T-helper 9 cell (primary cell): ENCODE data around the gene KLHDC7B.
"Not testable (repeated sequence)": the region's sequence is repeated elsewhere in the genome, so short reads cannot be mapped to it uniquely, and the experiment has no call there.

Source experiments
- DNase-seq: peaks from one replicate; pipeline ENCODE4 v3.0.0-alpha.2; 2020

Gene KLHDC7B

DNA sequence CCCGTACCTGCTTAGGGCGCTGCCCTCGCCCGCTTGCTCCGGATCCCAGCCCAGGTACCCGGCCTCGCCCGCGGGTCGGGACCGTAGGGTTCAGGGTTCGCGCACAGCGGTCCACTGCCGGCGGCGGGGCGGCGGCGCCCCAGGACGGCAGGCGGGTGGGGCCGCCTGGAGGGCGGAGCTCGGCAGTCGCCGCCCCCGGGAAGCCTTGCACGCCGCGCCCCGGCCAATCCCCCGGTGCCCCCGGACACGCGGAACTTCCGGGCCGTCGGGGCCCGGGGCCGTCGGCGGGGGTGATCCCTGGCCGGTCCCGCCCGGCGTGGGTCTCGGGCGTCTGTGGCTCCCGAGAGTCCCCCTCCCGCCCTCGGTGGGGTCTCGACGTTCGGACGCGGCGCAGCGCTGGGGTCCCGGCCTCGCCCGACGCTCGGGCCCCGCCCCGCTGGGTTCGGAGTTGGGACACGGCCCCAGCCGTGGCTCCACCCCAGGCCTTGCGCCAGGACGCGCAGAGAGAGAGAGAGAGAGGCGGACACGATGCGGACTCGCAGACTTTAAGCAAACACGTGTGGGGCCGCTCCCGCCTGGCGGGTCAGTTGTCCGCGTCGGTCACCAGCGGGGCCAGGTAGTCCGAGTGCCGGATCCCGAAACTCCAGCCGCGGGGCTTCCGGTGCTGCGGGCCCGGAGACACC, 15.7 kb upstream of the KLHDC7B start, which contains the start of gene TYMP:
TSS of gene TYMP (minus strand) at position 116 of the 683 bp plus-strand sequence. CDS start 303 bp downstream, outside the sequence.
- peak; percentile 53 for DNase-seq

DNA sequence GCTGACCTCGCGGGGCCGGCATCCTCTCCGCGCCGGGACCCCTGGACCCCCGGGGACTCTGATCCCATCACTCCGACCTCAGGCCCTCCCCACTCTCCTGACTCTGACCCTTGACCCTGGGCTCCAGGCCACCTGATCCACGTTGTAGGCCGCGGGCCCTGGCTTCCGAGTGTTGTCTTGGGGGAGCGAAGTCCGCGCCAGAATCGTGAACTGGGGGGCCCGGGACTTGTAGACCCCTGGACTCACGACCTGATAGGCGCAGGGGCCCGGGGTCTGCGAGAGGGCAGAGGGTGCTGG, 15.2 kb upstream of the KLHDC7B start:
- DNase-seq: no peak

GRCh38 chr22:50530877-50531545, 14.7 kb upstream of the KLHDC7B start:
- peak; percentile 65 for DNase-seq

DNA sequence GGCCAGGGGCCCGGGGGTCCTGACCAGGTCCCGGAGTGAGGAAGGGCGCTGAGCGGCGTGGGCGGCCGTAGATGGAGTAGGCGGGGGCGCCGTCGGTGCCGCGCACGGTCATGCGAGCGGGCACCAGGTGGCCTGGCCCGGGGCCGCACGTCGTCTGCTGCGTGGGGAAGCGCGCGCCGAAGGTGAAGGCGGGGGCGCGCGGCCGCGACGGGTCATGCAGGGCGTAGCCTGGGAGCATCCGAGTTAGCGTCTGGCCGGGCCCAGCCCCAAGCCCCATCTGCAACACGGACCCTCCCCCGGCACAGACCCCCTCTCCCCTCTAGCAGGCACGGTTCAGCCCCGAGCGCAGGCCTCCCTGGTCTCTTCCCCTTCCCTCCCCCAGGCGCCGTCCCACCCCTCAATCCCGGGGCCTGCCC, 14.1 kb upstream of the KLHDC7B start:
- DNase-seq: peak; percentile 51

DNA sequence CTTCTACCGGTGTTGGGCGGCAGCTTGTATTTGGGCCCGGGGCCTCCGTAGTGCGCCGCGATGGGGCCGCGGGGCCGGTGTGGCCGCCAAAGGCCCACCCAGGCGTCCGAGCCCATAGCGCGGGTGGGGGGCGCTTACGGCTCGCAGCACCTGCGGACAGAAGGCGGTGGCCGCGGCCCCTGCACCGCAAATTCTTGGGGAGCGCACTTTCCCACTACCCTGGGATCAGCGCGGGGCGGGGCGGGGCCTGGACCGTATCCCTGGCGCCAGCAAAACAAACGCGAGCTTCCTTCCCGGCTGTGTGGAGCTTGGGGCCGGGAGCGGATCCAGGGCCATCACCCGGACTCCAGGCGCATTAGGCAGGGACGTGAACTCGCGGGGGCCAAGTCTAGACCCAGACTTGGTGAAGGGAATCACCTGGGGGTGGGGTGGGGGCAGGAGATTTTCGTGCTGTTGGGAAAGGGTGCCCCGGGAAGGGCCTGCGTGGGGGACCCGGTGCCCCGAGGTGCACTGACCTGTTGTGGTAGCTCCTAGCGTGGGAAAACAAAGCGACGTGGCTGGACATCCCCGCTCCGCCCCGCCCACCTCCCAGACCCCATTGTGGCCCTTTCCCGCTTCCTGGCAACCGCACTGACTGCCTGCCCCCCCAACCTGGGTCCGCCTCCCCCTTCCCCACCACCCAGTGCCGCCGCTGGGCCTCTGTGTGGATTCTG, 13.6 kb upstream of the KLHDC7B start:
- no peak for DNase-seq

DNA sequence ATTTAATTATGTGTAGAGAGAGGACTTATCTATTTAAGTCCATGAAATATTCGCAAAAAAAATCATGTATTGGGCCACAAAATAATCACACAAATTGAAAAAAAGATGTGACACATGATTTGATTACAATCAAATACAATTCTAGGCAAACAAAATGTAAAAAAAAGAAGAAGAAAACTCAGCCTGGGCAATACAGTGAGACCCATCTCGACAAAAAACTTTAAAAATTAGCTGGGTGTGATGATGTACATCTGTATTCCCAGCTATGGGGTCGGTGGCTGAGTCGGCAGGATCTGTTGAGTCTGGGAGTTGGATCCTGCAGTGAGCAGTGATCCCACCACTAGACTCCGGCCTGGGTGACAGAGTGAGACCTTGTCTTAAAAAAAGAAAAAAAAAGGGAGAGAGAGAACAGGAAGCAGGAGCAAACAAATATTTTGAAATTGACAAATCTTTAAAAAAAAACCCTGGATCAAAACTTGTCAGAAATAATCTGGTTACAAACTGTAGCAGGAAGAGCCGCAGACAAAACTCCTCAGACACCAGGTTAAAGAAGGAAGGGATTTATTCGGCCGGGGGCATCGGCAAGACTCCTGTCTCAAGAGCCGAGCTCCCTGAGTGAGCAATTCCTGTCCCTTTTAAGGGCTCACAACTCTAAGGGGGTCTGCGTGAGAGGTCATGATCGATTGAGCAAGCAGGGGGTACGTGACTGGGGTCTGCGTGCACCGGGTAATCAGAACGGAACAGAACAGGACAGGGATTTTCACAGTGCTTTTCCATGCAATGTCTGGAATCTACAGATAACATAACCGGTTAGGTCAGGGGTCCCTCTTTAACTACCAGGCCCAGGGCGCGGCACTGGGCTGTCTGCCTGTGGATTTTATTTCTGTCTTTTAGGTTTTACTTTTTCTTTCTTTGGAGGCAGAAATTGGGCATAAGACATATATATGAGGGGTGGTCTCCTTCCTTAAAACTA, 12.6 kb upstream of the KLHDC7B start:
- DNase-seq: no peak

- not testable (repeated sequence) for DNase-seq
Observed at GRCh38 chr22:50533856-50534711, 11.6 kb upstream of the KLHDC7B start.

GRCh38 chr22:50535113-50535512, 10.6 kb upstream of the KLHDC7B start:
- no peak for DNase-seq

GRCh38 chr22:50536226-50536625, 9.5 kb upstream of the KLHDC7B start:
- no peak for DNase-seq

- no peak for DNase-seq
Observed at GRCh38 chr22:50537765-50538164, 7.9 kb upstream of the KLHDC7B start.

DNA sequence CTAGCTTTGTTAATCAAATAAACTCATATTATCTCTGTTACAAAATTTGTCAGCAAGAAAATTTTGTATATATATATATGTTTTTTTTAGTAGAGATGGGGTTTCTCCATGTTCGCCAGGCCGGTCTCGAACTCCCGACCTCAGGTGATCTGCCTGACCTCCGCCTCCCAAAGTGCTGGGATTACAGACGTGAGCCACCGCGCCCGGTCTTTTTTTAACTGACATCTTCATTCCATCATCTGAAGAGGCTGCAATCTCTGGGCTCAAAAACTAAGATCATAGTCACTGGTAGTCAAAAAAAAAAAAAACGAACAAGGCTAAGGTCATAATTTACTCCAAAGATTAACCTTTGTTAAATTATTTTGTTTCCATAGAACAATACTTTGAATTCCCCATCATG, 5.3 kb upstream of the KLHDC7B start:
- no peak for DNase-seq

DNA sequence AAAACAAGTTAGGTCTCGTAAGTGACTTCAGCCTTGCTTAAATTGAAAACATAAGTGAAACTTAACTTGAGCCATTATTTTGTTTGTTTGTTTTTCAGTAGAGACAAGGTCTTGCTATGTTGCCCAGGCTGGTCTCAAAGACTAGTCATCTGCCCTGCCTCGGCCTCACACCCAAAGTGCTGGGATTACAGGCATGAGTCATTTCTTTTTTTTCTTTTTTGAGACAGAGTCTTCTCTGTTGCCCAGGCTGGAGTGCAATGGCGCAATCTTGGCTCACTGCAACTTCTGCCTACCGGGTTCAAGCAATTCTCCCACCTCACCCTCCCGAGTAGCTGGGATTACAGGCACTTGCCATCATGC, 4.1 kb upstream of the KLHDC7B start:
- DNase-seq: not testable (repeated sequence)

GRCh38 chr22:50542416-50542927, 3.2 kb upstream of the KLHDC7B start:
- no peak for DNase-seq

- DNase-seq: peak; percentile 75
Observed at GRCh38 chr22:50544078-50544745, 1.5 kb upstream of the KLHDC7B start.

DNA sequence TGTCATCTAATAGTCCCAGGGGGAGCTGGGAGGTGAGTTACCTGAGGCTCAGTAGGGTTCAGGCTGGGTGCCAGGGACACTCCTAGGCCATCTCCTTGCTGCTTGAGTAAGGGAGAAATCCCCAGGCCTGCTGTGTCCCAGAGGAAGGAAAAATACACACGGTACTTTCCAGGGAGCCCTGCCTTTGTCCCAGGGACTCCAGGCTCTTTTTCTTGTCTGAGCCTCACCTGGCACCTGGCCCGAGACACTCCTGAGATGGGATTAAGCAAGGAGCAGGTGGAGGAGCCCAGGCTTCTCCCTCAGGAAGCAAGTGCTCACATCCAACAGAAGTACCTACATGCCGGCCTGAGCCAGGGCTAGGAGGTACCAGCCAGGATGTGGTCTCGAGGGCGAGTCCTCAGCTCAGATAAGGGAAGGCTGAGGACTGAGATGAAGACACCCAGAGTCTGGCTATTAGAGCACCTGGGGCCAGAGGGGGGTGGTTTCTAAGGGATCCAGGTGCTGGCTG, 899 bp upstream of the KLHDC7B start:
- no peak for DNase-seq

DNA sequence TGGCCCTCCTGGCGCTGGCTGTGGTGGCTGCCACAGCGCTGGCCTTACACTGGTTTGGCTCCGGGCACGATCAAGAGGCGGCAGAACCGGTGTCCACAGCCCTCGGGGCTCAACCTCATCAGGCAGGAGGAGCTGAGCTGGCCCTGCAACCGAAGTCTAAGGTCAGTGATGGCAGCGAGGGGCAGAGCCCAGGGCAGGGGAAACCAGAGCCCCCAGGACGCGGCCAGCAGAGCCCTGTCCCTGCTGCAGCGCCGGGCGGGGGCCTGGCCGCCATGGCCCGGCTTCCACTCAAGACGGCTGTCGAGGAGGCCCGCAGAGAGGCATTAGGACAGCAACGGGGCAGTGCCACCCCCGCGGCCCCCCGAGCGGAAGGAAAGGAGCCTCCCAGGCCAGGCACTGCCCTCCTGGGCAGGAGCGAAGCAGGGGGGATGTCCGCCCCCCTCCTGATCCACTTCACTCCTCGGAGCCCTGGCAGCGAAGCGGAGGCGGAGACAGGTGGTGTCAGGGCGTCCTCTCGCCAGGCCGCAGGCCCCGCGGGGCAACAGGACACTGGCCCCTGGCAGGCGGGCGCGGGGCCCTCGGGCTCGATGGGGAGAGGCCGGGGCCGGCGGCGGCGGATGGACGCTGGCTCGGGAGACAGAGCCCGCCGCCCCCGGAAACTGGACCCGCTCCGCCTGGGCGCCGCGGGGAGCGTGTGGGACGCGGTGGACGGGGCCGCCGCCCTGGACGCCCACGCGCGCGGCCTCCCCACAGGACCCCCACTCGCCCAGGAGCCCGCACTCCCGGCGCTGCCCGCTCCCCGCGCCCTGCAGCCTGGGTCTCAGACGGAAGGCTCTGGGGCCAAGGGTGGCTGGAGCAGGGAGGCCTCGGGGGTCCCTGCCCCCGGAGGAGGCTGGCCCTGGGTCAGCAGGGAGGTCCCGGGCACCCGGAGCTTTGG, 895 bp downstream of the KLHDC7B start:
- no peak for DNase-seq

GRCh38 chr22:50547263-50547985, 1.7 kb downstream of the KLHDC7B start:
- no peak for DNase-seq

DNA sequence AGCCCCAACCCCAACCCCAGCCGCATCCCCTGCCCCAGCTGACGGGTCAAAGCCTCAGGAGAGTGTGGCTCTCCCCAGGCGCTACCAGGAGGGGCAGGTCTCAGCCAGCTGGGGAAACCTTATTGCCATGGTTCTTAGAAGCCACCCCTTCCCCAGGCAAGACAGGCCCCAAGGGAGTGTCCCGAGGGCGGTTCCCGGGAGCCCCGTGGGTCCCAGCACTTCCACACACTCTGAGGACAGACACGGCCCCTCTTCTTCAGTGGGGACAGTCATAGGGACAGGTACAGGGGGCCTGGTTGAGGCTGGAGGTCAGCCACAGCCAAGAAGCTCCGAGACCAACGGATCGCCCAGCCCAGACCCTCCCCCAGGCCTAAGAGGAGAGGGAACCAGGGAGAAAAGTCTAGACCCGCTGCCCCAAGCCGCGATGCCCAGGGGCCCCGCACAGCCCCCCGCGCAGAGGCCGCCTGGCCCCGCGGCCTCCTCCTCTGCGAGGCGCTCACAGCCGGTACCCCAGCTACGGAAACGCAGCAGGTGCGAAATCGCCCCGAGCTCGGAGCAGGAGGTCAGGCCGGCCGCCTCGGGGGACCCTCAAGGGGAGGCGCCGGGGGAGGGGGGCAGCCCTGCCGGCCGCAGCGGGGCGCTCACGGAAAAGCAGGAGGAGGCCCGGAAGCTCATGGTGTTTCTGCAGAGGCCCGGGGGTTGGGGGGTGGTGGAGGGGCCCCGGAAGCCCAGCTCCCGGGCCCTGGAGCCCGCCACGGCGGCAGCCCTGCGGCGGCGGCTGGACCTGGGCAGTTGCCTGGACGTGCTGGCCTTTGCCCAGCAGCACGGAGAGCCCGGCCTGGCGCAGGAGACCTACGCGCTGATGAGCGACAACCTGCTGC, 2.6 kb downstream of the KLHDC7B start:
- DNase-seq: peak; percentile 54
